GM18868 (cell line): ENCODE measurements around the gene LRFN5.

ENCODE experiments used
- ATAC-seq: cut with Tn5 transposase; IDR thresholded peaks from one replicate; pipeline ENCODE4 v1.9.1; 2021; ENCODE audit warnings: mild to moderate bottlenecking, moderate library complexity; ENCODE audit not compliant: unreplicated experiment

The LRFN5 gene

DNA sequence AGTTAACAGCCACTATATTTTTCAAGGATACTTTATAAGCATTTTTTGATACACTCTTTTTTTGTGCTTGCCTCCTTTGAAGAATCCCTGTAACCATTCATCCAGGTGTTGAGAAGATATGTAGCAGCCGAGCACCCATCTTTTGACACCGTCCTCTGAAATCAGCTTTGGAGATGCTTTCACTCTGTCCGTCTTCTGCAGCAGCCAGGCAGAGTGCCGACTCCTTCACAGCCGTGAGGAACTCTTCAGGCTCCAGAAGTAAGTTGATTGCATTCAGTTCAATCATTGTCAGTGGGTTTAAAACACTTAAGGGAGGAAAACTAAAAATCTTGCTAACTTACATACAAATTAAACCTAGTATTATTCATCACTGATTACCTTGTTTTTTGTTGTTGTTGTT, 160.1 kb downstream of the LRFN5 start:
- no peak for ATAC-seq

- no peak for ATAC-seq
Measured at GRCh38 chr14:41773536-41774279, 167.0 kb downstream of the LRFN5 start.

GRCh38 chr14:41782511-41782910, 175.8 kb downstream of the LRFN5 start:
- no peak for ATAC-seq

DNA sequence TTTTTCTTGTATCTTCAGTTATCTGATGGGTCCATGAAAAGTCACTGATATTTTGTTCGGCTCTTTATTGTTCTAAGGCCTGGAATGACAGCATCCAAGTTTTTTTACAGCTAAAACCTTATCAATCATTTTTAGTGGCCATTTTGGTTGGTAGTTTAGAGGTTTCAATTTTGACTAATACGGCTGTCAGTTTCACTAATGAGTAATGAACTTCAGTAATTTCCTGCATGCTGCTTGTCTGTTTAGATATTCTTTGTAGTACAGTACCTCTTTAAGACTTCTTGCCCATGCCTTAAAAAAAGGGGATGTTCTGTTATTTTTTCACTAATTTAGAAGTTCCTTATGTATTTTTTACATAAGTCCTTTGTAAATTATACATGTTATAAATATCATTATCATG, 176.7 kb downstream of the LRFN5 start:
- no peak for ATAC-seq

- ATAC-seq: no peak
Measured at GRCh38 chr14:41785696-41786095, 179.0 kb downstream of the LRFN5 start.

GRCh38 chr14:41799817-41800216, 193.1 kb downstream of the LRFN5 start:
- no peak for ATAC-seq

- no peak for ATAC-seq
Measured at GRCh38 chr14:41805633-41806032, 199.0 kb downstream of the LRFN5 start.

DNA sequence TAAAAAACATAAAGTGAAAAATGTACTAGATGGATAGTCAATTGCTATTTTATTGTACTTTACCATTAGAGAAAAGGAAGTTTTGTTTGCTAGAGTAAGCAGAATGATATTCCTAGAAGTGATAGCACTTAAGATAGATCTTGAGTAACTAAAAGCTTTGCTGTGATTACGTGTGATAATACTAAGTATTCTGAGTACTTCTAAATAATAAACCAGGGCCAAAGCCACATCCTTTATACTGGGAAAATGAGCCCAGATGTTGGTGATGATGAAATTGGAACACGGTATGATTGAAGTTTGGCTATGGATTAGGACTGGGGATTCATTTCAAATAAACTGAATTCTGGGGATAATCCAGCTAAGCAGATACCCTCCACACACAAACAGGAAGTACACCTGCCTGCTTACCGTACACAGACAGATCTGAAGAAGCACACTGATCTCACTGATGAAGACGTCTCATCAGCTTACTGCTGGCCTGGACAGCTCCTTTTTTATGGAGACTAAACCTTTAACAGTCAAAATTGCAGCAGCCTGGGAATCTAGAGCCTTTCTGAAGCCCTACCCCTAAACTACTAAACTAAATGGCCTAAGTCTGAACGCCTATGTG, 199.8 kb downstream of the LRFN5 start:
- no peak for ATAC-seq

- no peak for ATAC-seq
Measured at GRCh38 chr14:41810362-41810761, 203.7 kb downstream of the LRFN5 start.

GRCh38 chr14:41817626-41818025, 210.9 kb downstream of the LRFN5 start:
- ATAC-seq: no peak

- ATAC-seq: peak; percentile 77
Measured at GRCh38 chr14:41824441-41824840, 217.8 kb downstream of the LRFN5 start.

- no peak for ATAC-seq
Measured at GRCh38 chr14:41825622-41826021, 218.9 kb downstream of the LRFN5 start.

GRCh38 chr14:41830714-41831406, 224.2 kb downstream of the LRFN5 start:
- ATAC-seq: no peak

DNA sequence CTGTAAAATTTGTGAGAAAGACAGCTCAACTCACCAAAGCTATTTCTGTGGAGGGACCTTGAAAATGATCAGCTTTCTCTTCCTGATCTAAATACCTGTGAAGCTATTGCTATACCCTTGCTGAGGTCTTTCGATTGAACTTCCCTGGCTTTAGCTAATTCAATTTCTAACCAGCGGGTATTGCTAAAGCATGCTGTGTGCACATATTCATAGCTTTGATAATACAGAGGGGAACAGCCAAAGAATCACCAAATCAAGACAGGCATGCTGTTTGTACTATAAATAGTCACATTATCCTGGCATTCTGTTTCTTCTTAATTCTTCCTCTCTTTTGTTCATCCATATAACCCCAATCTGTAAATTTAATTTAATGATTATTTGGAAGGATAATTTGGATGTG, 233.0 kb downstream of the LRFN5 start:
- no peak for ATAC-seq

DNA sequence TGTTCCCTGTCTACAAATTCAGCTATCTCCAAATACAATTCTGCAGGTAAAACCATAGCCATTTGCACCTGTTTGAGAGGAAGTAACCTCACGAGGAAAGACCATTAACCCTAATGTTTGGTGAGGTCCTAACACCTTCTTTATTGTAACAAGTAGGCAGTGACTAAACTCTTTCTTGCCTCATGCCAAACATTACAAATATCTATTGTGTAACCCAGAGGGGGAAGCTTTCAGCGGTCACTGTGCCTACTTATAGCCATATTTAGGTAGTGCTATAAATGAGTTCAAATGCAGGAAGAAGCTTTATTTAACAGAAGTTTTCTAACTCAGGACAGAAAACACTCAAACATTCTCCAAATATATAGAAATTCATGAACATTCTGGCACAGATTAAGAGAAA, 252.7 kb downstream of the LRFN5 start:
- no peak for ATAC-seq

DNA sequence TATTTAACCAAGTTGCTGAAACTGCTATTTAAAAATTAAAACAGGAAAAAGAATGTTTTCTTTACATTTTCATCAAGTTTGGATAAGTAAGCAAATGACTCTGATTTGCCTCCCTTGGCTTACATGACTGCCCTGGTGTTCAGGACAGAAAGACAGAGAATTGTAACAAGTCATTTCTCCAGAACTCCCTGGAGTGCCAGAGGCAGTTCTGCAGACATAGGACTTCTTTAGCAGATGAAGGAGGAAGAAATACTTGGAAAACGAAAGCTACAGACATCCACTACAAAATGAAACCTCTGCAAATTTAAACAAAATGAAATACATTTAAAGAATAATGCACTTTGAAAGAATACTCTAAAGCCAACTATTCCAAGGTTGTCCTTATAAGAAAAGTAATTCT, 253.9 kb downstream of the LRFN5 start:
- no peak for ATAC-seq

DNA sequence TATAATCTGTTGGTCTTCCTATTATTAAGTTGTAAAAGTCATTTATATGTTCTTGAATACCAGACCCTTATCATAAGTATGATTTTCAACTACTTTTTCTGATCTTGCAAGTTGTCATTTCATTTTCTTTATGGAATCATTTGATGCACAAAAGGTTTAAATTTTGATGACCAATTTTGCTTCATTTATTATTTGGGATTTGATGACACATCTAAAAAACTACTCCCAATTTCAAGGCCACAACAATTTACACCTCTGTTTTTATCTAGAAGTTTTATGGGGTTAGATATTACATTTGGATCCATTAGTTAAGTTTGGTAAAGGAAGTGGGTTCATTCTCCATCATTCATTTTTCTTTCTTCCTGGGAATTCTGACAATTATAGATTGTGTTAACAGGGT, 259.2 kb downstream of the LRFN5 start:
- ATAC-seq: no peak

- ATAC-seq: no peak
Measured at GRCh38 chr14:41868396-41868795, 261.7 kb downstream of the LRFN5 start.

GRCh38 chr14:41872931-41873685, 266.4 kb downstream of the LRFN5 start:
- no peak for ATAC-seq

GRCh38 chr14:41873686-41874317, 267.1 kb downstream of the LRFN5 start:
- no peak for ATAC-seq

DNA sequence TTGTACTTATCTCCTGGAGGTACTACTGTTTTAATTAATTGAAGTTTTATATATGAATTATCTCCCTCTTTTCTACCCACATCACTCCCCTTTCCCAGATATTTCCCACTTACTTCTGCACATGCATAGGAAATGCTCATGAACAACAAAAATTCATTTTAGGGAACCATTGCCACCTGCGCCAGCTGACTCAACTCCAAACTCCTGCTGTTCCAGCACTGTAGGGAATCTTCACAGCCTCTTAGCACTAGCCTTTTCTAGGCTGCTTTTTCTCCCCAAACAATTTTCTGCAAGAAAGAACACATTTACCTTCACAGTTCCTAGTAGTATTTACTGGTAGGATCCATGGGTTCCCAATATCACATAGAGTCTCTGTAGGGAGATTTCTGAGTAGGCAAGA, 268.4 kb downstream of the LRFN5 start:
- ATAC-seq: no peak
